Measurements from ENCODE around the gene INTS7. TPM values are rescaled to one million over a fixed set of nuclear protein-coding genes. Genes with fewer than 3 reads are reported as not detected.

The INTS7 gene
- total RNA-seq, 4 donors from 2014 or later: 13.5 to 22.3 (median 18.2) TPM

GRCh38 chr1:211912038-211912437 lies 123.3 kb downstream of the INTS7 start:
- no peak for TF ChIP-seq POLR2A (IDR thresholded peaks at IDR 0.05)
- TF ChIP-seq CTCF (IDR thresholded peaks at IDR 0.05): no peak
- no peak for TF ChIP-seq POLR2AphosphoS5 (IDR thresholded peaks at IDR 0.05)
- no peak for TF ChIP-seq EP300 (IDR thresholded peaks at IDR 0.05)
- H3K27me3 ChIP-seq: no peaks in the 10 kb centered on the region
- H3K4me1 ChIP-seq: no peaks in the 10 kb centered on the region
- WGBS: 39% methylated on average over 1 of the region's 1 CpG
- H3K9me3 ChIP-seq: no peaks in the 10 kb centered on the region
- DNase-seq (ENCODE audit: low spot score in 2 of 2): no peak
- no peaks in the 10 kb centered on the region for H3K36me3 ChIP-seq
- H3K4me3 ChIP-seq: no peak overlapping the region
- no peak overlapping the region for H3K27ac ChIP-seq

- H3K36me3 ChIP-seq: no peaks in the 10 kb centered on the region
- TF ChIP-seq POLR2A (IDR thresholded peaks at IDR 0.05) (no peak), EP300 (IDR thresholded peaks at IDR 0.05) (no peak), POLR2AphosphoS5 (IDR thresholded peaks at IDR 0.05) (no peak), CTCF (IDR thresholded peaks at IDR 0.05) (no peak)
- no peak overlapping the region for H3K4me3 ChIP-seq
- H3K4me1 ChIP-seq: no peaks in the 10 kb centered on the region
- H3K27me3 ChIP-seq: no peaks in the 10 kb centered on the region
- no peaks in the 10 kb centered on the region for H3K9me3 ChIP-seq
- no peak overlapping the region for H3K27ac ChIP-seq
- 71% methylated on average over 4 of the region's 4 CpGs for WGBS
- DNase-seq (ENCODE audit: low spot score in 2 of 2): no peak
These were observed 124.4 kb downstream of the INTS7 start for GRCh38 chr1:211910913-211911485.

- Histone ChIP-seq H3K36me3 (no peaks in the 10 kb centered on the region), H3K4me3 (no peak overlapping the region), H3K4me1 (no peaks in the 10 kb centered on the region), H3K9me3 (no peaks in the 10 kb centered on the region), H3K27ac (no peak overlapping the region), H3K27me3 (no peaks in the 10 kb centered on the region)
- DNase-seq (ENCODE audit: low spot score in 2 of 2): no peak
- WGBS: 93% methylated on average over 7 of the region's 7 CpGs
- TF ChIP-seq CTCF (IDR thresholded peaks at IDR 0.05) (no peak), POLR2A (IDR thresholded peaks at IDR 0.05) (no peak), POLR2AphosphoS5 (IDR thresholded peaks at IDR 0.05) (no peak), EP300 (IDR thresholded peaks at IDR 0.05) (no peak)
These were observed 125.1 kb downstream of the INTS7 start for GRCh38 chr1:211910113-211910884.

- no peak overlapping the region for H3K27ac ChIP-seq
- no peaks in the 10 kb centered on the region for H3K36me3 ChIP-seq
- no peaks in the 10 kb centered on the region for H3K9me3 ChIP-seq
- no peak overlapping the region for H3K4me3 ChIP-seq
- no peaks in the 10 kb centered on the region for H3K4me1 ChIP-seq
- DNase-seq (ENCODE audit: low spot score in 2 of 2): no peak
- no peak for TF ChIP-seq CTCF (IDR thresholded peaks at IDR 0.05)
- no peak for TF ChIP-seq POLR2AphosphoS5 (IDR thresholded peaks at IDR 0.05)
- TF ChIP-seq EP300 (IDR thresholded peaks at IDR 0.05): no peak
- TF ChIP-seq POLR2A (IDR thresholded peaks at IDR 0.05): no peak
- 65% methylated on average over 7 of the region's 9 CpGs for WGBS
- no peaks in the 10 kb centered on the region for H3K27me3 ChIP-seq
These were observed 126.0 kb downstream of the INTS7 start for GRCh38 chr1:211909395-211909794.

GRCh38 chr1:211908951-211909350 lies 126.4 kb downstream of the INTS7 start:
- no peaks in the 10 kb centered on the region for H3K36me3 ChIP-seq
- H3K4me3 ChIP-seq: no peak overlapping the region
- H3K4me1 ChIP-seq: no peaks in the 10 kb centered on the region
- DNase-seq (ENCODE audit: low spot score in 2 of 2): no peak
- no peaks in the 10 kb centered on the region for H3K9me3 ChIP-seq
- H3K27ac ChIP-seq: no peak overlapping the region
- TF ChIP-seq CTCF (IDR thresholded peaks at IDR 0.05) (no peak), POLR2AphosphoS5 (IDR thresholded peaks at IDR 0.05) (no peak), EP300 (IDR thresholded peaks at IDR 0.05) (no peak), POLR2A (IDR thresholded peaks at IDR 0.05) (no peak)
- H3K27me3 ChIP-seq: no peaks in the 10 kb centered on the region
- 81% methylated on average over 2 of the region's 2 CpGs for WGBS

Measured in suprapubic skin (tissue), 4 donors.